HEK293 (cell line): ENCODE measurements around the gene KCNB1.

Source experiments
- CTCF ChIA-PET: fragments of 350-600 bp; formaldehyde crosslinking; extraction: SDS; loops from one replicate; lab custom pipeline; 2021; ENCODE audit warnings: antibody characterized with exemption; lab: Yijun Ruan, JAX
- POLR2A ChIA-PET: fragments of 300-600 bp; formaldehyde crosslinking; extraction: SDS; loops from one replicate; lab custom pipeline; 2020; ENCODE audit warnings: antibody characterized with exemption, inconsistent platforms; lab: Yijun Ruan, JAX
- H3K27ac ChIP-seq: fragments of 200-500 bp; sonication (Bioruptor generic); 2 replicates; pipeline ENCODE4 v1.5.1; 2014; ENCODE audit warnings: low read depth, low read length, control low read depth, inconsistent platforms; ENCODE audit errors: extremely low read depth
- H3K36me3 ChIP-seq, 2 experiments: fragments of 200-500 bp in 1 of 2; sonication (Bioruptor generic) in 1 of 2; 1 replicate in 1 of 2; 2 replicates in 1 of 2; pipeline ENCODE4 v1.5.1; 2014 to 2017; ENCODE audit warnings: inconsistent platforms in 2 of 2, low read length in 2 of 2; ENCODE audit not compliant: control insufficient read depth in 2 of 2, insufficient read depth in 1 of 2
- H3K4me1 ChIP-seq: fragments of 200-500 bp; sonication (Bioruptor generic); 2 replicates; pipeline ENCODE4 v1.5.1; 2014; ENCODE audit warnings: mild to moderate bottlenecking, low read length, inconsistent platforms; ENCODE audit not compliant: control insufficient read depth, insufficient read depth
- H3K4me3 ChIP-seq: 2 replicates; pipeline ENCODE4 v1.5.1; 2011; ENCODE audit warnings: low read depth, mild to moderate bottlenecking, control low read depth, low read length, moderate library complexity
- H3K9me3 ChIP-seq: fragments of 200-500 bp; sonication (Bioruptor generic); 2 replicates; pipeline ENCODE4 v1.5.1; 2014; ENCODE audit warnings: low read depth, low read length, inconsistent platforms; ENCODE audit not compliant: control insufficient read depth, insufficient read depth
- EGR2 ChIP-seq: fragments of 450-650 bp; formaldehyde crosslinking; IDR thresholded peaks from 2 replicates; pipeline ENCODE4 v1.5.1; 2016; ENCODE audit warnings: low read depth, missing biosample characterization, missing genetic modification characterization
- GLIS1 ChIP-seq: fragments of 450-650 bp; formaldehyde crosslinking; IDR thresholded peaks from 2 replicates; pipeline ENCODE4 v1.5.1; 2016; ENCODE audit warnings: missing biosample characterization, missing genetic modification characterization
- GLIS2 ChIP-seq: fragments of 450-650 bp; formaldehyde crosslinking; IDR thresholded peaks from 2 replicates; pipeline ENCODE4 v1.5.1; 2016; ENCODE audit warnings: missing biosample characterization, missing genetic modification characterization
- HIC1 ChIP-seq: fragments of 450-650 bp; formaldehyde crosslinking; IDR thresholded peaks from 2 replicates; pipeline ENCODE4 v1.5.1; 2016; ENCODE audit warnings: missing biosample characterization, missing genetic modification characterization
- KLF7 ChIP-seq: fragments of 450-650 bp; formaldehyde crosslinking; IDR thresholded peaks from 2 replicates; pipeline ENCODE4 v1.5.1; 2016; ENCODE audit warnings: missing biosample characterization, missing genetic modification characterization, borderline replicate concordance
- SETDB1 ChIP-seq: IDR thresholded peaks from one replicate; pipeline ENCODE4 v1.6.1; 2017; ENCODE audit warnings: mild to moderate bottlenecking, low read length, moderate library complexity, mixed read lengths; ENCODE audit not compliant: insufficient read length
- WT1 ChIP-seq: fragments of 450-650 bp; formaldehyde crosslinking; IDR thresholded peaks from 2 replicates; pipeline ENCODE4 v1.5.1; 2016; ENCODE audit warnings: missing biosample characterization, missing genetic modification characterization
- ZFHX2 ChIP-seq: fragments of 450-650 bp; formaldehyde crosslinking; conservative IDR thresholded peaks from 2 replicates; pipeline ENCODE4 v1.5.1; 2016; ENCODE audit warnings: missing biosample characterization, missing genetic modification characterization
- ZFP41 ChIP-seq: fragments of 450-650 bp; formaldehyde crosslinking; IDR thresholded peaks from 2 replicates; pipeline ENCODE4 v1.5.1; 2016; ENCODE audit warnings: missing biosample characterization, missing genetic modification characterization, borderline replicate concordance
- ZNF121 ChIP-seq: fragments of 450-650 bp; formaldehyde crosslinking; IDR thresholded peaks from 2 replicates; pipeline ENCODE4 v1.5.1; 2016; ENCODE audit warnings: missing biosample characterization, missing genetic modification characterization
- ZNF16 ChIP-seq: fragments of 450-650 bp; formaldehyde crosslinking; IDR thresholded peaks from 2 replicates; pipeline ENCODE4 v1.5.1; 2016; ENCODE audit warnings: low read depth, missing biosample characterization, missing genetic modification characterization
- ZNF223 ChIP-seq: fragments of 450-650 bp; formaldehyde crosslinking; IDR thresholded peaks from 2 replicates; pipeline ENCODE4 v1.5.1; 2016; ENCODE audit warnings: missing biosample characterization, missing genetic modification characterization
- ZNF335 ChIP-seq: fragments of 450-650 bp; formaldehyde crosslinking; conservative IDR thresholded peaks from 2 replicates; pipeline ENCODE4 v1.5.1; 2016; ENCODE audit warnings: missing biosample characterization, missing genetic modification characterization
- ZNF37A ChIP-seq: fragments of 450-650 bp; IDR thresholded peaks from 2 replicates; pipeline ENCODE4 v1.5.1; 2018; ENCODE audit warnings: missing biosample characterization, missing genetic modification characterization
- ZNF530 ChIP-seq: fragments of 450-650 bp; formaldehyde crosslinking; IDR thresholded peaks from 2 replicates; pipeline ENCODE4 v1.5.1; 2016; ENCODE audit warnings: low read depth, missing biosample characterization, missing genetic modification characterization
- ZSCAN16 ChIP-seq: fragments of 450-650 bp; formaldehyde crosslinking; IDR thresholded peaks from 2 replicates; pipeline ENCODE4 v1.5.1; 2016; ENCODE audit warnings: missing biosample characterization, missing genetic modification characterization
- TF ChIP-seq, protein P1 (sequence below): fragments of 450-650 bp; formaldehyde crosslinking; IDR thresholded peaks from 2 replicates; pipeline ENCODE4 v1.5.1; 2016; ENCODE audit warnings: missing biosample characterization, missing genetic modification characterization, borderline replicate concordance
- TF ChIP-seq, protein P2 (sequence below): fragments of 450-650 bp; formaldehyde crosslinking; IDR thresholded peaks from 2 replicates; pipeline ENCODE4 v1.5.1; 2016; ENCODE audit warnings: missing biosample characterization, missing genetic modification characterization

The KCNB1 gene

DNA sequence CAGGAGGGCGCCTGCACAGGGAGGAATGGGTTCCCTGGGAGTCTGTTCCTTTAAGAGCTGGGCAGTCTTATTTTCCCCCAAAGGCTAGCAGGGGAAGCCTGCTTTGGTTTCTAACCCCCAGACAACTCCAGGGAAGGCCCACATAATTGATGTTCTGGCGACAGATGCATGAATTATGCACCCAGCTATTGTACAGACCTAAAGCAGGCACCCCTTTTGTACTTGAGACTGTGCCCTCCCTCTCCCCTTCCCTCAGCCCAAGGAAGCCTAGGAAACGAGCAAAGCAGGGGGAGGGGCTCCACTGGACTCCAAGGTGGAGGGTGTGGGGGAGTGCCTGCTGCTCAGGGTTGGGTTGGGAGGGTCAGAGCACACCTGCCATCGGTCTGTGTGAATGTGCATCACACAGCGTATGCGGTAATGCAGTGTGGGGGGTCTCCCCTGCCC is 102.1 kb downstream of the KCNB1 start:
- H3K36me3 ChIP-seq, result no peaks in the 10 kb centered on the region
- ChIA-PET CTCF (interaction anchor here (0.6 to 0.9 kb wide), 2 partner anchors 19 to 46 kb away, joined by 3 to 8 read pairs; no protein-coding TSS in a partner anchor), POLR2A (no interaction called here)
- H3K9me3 ChIP-seq, result no peaks in the 10 kb centered on the region
- no peak overlapping the region for H3K27ac ChIP-seq
- no peak overlapping the region for H3K4me3 ChIP-seq
- H3K4me1 ChIP-seq, result 0 out of 2 replicates have a peak, but pooled peaks cover 3% of the 10 kb centered on the region
- no peak for TF ChIP-seq ZNF16
- no peak for TF ChIP-seq ZSCAN16 (tag by site-specific recombination)
- TF ChIP-seq, protein P1, sequence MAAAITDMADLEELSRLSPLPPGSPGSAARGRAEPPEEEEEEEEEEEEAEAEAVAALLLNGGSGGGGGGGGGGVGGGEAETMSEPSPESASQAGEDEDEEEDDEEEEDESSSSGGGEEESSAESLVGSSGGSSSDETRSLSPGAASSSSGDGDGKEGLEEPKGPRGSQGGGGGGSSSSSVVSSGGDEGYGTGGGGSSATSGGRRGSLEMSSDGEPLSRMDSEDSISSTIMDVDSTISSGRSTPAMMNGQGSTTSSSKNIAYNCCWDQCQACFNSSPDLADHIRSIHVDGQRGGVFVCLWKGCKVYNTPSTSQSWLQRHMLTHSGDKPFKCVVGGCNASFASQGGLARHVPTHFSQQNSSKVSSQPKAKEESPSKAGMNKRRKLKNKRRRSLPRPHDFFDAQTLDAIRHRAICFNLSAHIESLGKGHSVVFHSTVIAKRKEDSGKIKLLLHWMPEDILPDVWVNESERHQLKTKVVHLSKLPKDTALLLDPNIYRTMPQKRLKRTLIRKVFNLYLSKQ, result no peak
- peak; percentile 34; the same call in 1 of the 2 replicates for TF ChIP-seq GLIS2
- TF ChIP-seq ZNF530 (tag by site-specific recombination), result no peak
- peak; percentile 68 for TF ChIP-seq GLIS1 (tag by site-specific recombination)
- no peak for TF ChIP-seq KLF7 (tag by site-specific recombination)

GRCh38 chr20:49379338-49379737 is 103.1 kb downstream of the KCNB1 start:
- Histone ChIP-seq H3K4me3 (no peak overlapping the region), H3K9me3 (no peaks in the 10 kb centered on the region), H3K4me1 (0 out of 2 replicates have a peak, but pooled peaks cover 3% of the 10 kb centered on the region), H3K27ac (no peak overlapping the region), H3K36me3 (no peaks in the 10 kb centered on the region)
- ChIA-PET POLR2A (no interaction called here), CTCF (interaction anchor here (0.9 kb wide), 1 partner anchor 45 kb away, joined by 3 read pairs; no protein-coding TSS in a partner anchor)
- TF ChIP-seq ZNF121 (tag by site-specific recombination) (peak; percentile 82), WT1 (no peak), ZNF223 (no peak), ZNF37A (tag by site-specific recombination) (no peak), SETDB1 (no peak), HIC1 (tag by site-specific recombination) (no peak)
- TF ChIP-seq, protein P2, sequence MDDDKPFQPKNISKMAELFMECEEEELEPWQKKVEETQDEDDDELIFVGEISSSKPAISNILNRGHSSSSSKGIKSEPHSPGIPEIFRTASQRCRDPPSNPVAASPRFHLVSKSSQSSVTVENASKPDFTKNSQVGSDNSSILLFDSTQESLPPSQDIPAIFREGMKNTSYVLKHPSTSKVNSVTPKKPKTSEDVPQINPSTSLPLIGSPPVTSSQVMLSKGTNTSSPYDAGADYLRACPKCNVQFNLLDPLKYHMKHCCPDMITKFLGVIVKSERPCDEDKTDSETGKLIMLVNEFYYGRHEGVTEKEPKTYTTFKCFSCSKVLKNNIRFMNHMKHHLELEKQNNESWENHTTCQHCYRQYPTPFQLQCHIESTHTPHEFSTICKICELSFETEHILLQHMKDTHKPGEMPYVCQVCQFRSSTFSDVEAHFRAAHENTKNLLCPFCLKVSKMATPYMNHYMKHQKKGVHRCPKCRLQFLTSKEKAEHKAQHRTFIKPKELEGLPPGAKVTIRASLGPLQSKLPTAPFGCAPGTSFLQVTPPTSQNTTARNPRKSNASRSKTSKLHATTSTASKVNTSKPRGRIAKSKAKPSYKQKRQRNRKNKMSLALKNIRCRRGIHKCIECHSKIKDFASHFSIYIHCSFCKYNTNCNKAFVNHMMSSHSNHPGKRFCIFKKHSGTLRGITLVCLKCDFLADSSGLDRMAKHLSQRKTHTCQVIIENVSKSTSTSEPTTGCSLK, result no peak

GRCh38 chr20:49377326-49377725 is 105.1 kb downstream of the KCNB1 start:
- H3K9me3 ChIP-seq, result no peaks in the 10 kb centered on the region
- H3K27ac ChIP-seq, result no peak overlapping the region
- ChIA-PET CTCF (interaction anchor here (1.0 kb wide), 1 partner anchor 130 kb away, joined by 4 read pairs; no protein-coding TSS in a partner anchor), POLR2A (no interaction called here)
- no peaks in the 10 kb centered on the region for H3K36me3 ChIP-seq
- no peak overlapping the region for H3K4me3 ChIP-seq
- TF ChIP-seq ZFP41 (tag by site-specific recombination) (no peak), EGR2 (tag by site-specific recombination) (0 out of 2 replicates have a peak, but pooled peaks have one; percentile 22), ZFHX2 (tag by site-specific recombination) (peak; percentile 53), ZNF335 (tag by site-specific recombination) (peak; percentile 35; the same call in 1 of the 2 replicates)
- TF ChIP-seq, all 188 proteins: peak for 3
- 0 out of 2 replicates have a peak, but pooled peaks cover 3% of the 10 kb centered on the region for H3K4me1 ChIP-seq
